Natural killer cell treated with Interleukin-12 subunit alpha and Interleukin-12 subunit beta and Interleukin-15 and Interleukin-18, amount 100 ng/mL, for 72 hours (primary cell): ENCODE data around the gene SLC22A9. TPM values are rescaled to one million over a fixed set of nuclear protein-coding genes. Genes with fewer than 3 reads are reported as not detected.
"Not testable (repeated sequence)": the region's sequence is repeated elsewhere in the genome, so short reads cannot be mapped to it uniquely, and the experiment has no call there.

ENCODE experiments used
- ATAC-seq, 2 donors: fragments of 150-1000 bp; cut with Tn5 transposase in 1 of 2; sonication (Bioruptor Pico), chemical (Tn5 transposase) in 1 of 2; 2 replicates each; pipeline ENCODE4 v1.10.0; 2021
- DNase-seq: peaks from one replicate; pipeline ENCODE4 v3.0.0; 2022; ENCODE audit warnings: low spot score
- H3K27ac Mint-ChIP-seq, 2 donors: 1 replicate in 1 of 2; 2 replicates in 1 of 2; pipeline ENCODE4 v1.8.0; 2022; ENCODE audit warnings: mixed read lengths in 2 of 2, mild to moderate bottlenecking in 1 of 2, moderate library complexity in 1 of 2
- H3K27me3 Mint-ChIP-seq, 2 donors: 1 replicate in 1 of 2; 2 replicates in 1 of 2; pipeline ENCODE4 v1.8.0; 2022; ENCODE audit warnings: mixed read lengths in 2 of 2
- H3K36me3 Mint-ChIP-seq: one replicate; pipeline ENCODE4 v1.8.0; 2022; ENCODE audit warnings: mixed read lengths
- H3K4me1 Mint-ChIP-seq, 2 donors: 1 replicate in 1 of 2; 2 replicates in 1 of 2; pipeline ENCODE4 v1.8.0; 2022; ENCODE audit warnings: low read depth in 2 of 2, mixed read lengths in 2 of 2, mild to moderate bottlenecking in 1 of 2
- H3K4me3 Mint-ChIP-seq: one replicate; pipeline ENCODE4 v1.8.0; 2022; ENCODE audit warnings: mixed read lengths
- H3K9me3 Mint-ChIP-seq: 2 replicates; pipeline ENCODE4 v1.8.0; 2022; ENCODE audit warnings: mixed read lengths
- total RNA-seq, 2 donors: library from RNA; stranded (reverse); gene quantifications; one replicate each; pipeline ENCODE4 v1.2.3, GENCODE V29; 2022

The SLC22A9 gene
- total RNA-seq, 2 donors from 2014 or later = not detected

DNA sequence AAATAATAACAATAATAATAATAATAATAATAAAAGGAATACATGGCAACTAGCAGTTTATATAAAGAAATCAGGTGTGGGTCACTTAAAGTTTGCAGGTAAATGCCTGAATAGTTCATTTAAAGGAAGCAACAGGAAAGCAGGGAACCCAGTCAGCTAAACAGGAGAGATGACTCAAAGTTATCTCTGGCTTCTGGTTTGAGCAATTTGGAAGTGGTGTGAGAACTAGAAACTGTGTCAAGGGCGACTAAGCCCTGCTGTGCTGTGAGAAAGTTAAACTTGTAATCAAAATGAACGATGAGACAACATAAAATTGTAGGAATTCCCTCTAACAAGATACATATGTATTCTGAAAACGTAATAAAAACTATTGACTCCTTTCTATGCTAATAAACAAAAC is 35.5 kb downstream of the SLC22A9 start:
- Mint-ChIP-seq H3K4me3 (no peak overlapping the region), H3K36me3 (no peaks in the 10 kb centered on the region), H3K27ac (no peak overlapping the region), H3K9me3 (no peaks in the 10 kb centered on the region), H3K27me3 (peaks cover 26 to 42% of the 10 kb centered on the region in 2 donors), H3K4me1 (no peaks in the 10 kb centered on the region)
- ATAC-seq (no peak), DNase-seq (no peak)

DNA sequence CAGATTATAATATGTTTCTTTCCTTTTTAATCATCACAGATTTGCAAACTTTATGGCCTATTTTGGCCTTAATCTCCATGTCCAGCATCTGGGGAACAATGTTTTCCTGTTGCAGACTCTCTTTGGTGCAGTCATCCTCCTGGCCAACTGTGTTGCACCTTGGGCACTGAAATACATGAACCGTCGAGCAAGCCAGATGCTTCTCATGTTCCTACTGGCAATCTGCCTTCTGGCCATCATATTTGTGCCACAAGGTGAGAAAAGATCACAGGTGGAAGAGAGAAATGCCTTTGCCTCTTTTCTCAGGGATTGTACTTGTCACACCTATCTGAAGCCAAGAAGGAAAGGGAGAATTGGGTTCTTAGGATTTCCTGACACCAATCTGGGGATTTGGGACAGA is 36.9 kb downstream of the SLC22A9 start:
- Mint-ChIP-seq H3K4me3 (no peak overlapping the region), H3K27me3 (peaks cover 21 to 29% of the 10 kb centered on the region in 2 donors), H3K36me3 (no peaks in the 10 kb centered on the region), H3K4me1 (no peaks in the 10 kb centered on the region), H3K27ac (no peak overlapping the region), H3K9me3 (no peaks in the 10 kb centered on the region)
- ATAC-seq (no peak), DNase-seq (no peak)

DNA sequence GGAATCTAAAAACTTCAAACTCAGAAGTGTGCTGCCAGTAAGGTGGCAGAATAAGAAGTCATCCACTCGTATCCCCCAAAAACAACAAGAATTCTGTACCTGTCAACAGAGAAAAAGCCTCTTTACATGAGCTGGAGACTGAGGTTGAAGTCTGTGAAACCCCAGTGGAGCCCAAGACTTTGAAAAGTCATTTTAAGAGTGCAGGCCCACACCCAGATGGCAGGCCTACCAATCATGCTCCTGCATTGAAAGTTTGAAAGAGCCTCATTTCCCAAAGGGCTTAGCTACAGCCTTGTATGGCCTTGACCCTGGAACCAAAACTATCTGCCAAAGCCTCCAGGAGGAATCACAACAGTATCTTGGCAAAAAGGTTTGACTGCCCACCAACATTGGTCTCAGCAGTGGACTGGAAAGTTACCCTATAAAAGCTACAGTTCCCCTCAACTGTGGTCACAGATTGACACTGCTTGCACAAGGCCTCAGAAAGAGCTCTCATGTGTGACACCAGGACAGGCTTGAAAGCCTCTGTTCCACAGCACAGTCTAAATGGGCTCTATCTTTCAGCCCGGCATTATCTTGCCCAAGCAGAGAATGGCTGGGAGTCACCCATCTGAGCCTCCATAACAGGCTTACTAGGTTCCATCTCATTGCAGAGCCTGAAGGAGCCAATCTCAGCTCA is 47.7 kb downstream of the SLC22A9 start:
- DNase-seq (no peak), ATAC-seq (no peak)
- H3K4me1 Mint-ChIP-seq = peaks cover 0 to 4% of the 10 kb centered on the region in 2 donors
- H3K9me3 Mint-ChIP-seq = no peaks in the 10 kb centered on the region
- H3K27ac Mint-ChIP-seq = no peak overlapping the region
- H3K4me3 Mint-ChIP-seq = no peak overlapping the region
- H3K36me3 Mint-ChIP-seq = no peaks in the 10 kb centered on the region
- peaks cover 21 to 41% of the 10 kb centered on the region in 2 donors for H3K27me3 Mint-ChIP-seq

DNA sequence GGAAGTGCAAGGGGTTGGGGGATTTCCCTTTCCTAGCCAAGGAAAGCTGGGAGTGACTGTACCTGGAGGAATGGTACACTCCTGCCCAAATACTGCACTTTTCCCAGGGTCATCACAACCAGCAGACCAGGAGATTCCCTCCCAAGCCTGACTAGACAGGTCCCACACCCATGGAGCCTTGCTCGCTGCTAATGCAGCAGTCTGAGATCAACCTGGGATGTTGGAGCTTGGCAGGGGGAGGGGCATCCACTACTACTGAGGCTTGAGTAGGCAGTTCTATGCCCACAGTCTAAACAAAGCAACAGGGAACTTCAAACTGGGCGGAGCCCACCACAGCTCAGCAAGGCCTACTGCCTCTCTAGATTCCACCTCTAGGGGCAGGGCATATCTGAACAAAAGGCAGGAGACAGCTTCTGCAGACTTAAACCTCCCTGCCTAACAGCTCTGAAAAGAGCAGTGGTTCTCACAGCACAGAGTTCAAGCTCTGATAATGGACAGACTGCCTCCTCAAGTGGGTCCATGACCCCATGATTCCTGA is 58.5 kb downstream of the SLC22A9 start:
- DNase-seq = no peak
- Mint-ChIP-seq H3K36me3 (no peaks in the 10 kb centered on the region), H3K27me3 (peaks cover 31 to 40% of the 10 kb centered on the region in 2 donors), H3K4me3 (no peak overlapping the region), H3K4me1 (no peaks in the 10 kb centered on the region), H3K27ac (no peak overlapping the region), H3K9me3 (no peaks in the 10 kb centered on the region)
- ATAC-seq = no peak

DNA sequence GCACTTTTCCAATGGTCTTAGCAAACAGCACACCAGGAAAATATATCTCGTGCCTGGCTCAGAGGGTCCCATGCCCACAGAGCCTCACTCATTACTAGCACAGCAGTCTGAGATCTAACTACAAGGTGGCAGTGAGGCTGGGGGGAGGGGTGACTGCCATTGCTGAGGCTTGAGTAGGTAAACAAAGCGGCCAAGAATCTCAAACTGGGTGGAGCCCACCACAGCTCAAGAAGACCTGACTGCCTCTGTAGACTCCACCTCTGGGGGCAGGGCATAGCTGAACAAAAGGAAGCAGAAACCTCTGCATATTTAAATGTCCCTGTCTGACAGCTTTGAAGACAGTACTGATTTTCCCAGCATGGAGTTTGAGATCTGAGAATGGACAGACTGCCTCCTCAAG is 61.1 kb downstream of the SLC22A9 start:
- peaks cover 40 to 56% of the 10 kb centered on the region in 2 donors for H3K27me3 Mint-ChIP-seq
- not testable (repeated sequence) for H3K36me3 Mint-ChIP-seq, H3K9me3 Mint-ChIP-seq, ATAC-seq, H3K4me3 Mint-ChIP-seq, H3K4me1 Mint-ChIP-seq, DNase-seq, H3K27ac Mint-ChIP-seq

DNA sequence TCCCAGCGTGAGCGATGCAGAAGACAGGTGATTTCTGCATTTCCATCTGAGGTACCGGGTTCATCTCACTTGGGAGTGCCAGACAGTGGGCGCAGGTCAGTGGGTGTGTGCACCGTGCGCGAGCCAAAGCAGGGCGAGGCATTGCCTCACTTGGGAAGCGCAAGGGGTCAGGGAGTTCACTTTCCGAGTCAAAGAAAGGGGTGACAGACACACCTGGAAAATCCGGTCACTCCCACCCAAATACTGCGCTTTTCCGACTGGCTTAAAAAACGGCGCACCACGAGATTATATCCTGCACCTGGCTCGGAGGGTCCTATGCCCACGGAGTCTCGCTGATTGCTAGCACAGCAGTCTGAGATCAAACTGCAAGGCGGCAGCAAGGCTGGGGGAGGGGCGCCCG is 65.8 kb downstream of the SLC22A9 start:
- peaks cover 36 to 41% of the 10 kb centered on the region in 2 donors for H3K27me3 Mint-ChIP-seq
- not testable (repeated sequence) for H3K4me3 Mint-ChIP-seq, H3K4me1 Mint-ChIP-seq, DNase-seq, H3K27ac Mint-ChIP-seq, ATAC-seq, H3K36me3 Mint-ChIP-seq, H3K9me3 Mint-ChIP-seq

DNA sequence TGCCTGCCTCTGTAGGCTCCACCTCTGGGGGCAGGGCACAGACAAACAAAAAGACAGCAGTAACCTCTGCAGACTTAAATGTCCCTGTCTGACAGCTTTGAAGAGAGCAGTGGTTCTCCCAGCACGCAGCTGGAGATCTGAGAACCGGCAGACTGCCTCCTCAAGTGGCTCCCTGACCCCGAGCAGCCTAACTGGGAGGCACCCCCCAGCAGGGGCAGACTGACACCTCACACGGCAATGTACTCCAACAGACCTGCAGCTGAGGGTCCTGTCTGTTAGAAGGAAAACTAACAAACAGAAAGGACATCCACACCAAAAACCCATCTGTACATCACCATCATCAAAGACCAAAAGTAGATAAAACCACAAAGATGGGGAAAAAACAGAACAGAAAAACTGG is 66.2 kb downstream of the SLC22A9 start:
- not testable (repeated sequence) for ATAC-seq, H3K9me3 Mint-ChIP-seq, DNase-seq, H3K4me3 Mint-ChIP-seq, H3K4me1 Mint-ChIP-seq, H3K36me3 Mint-ChIP-seq, H3K27ac Mint-ChIP-seq
- H3K27me3 Mint-ChIP-seq = peaks cover 36 to 41% of the 10 kb centered on the region in 2 donors

DNA sequence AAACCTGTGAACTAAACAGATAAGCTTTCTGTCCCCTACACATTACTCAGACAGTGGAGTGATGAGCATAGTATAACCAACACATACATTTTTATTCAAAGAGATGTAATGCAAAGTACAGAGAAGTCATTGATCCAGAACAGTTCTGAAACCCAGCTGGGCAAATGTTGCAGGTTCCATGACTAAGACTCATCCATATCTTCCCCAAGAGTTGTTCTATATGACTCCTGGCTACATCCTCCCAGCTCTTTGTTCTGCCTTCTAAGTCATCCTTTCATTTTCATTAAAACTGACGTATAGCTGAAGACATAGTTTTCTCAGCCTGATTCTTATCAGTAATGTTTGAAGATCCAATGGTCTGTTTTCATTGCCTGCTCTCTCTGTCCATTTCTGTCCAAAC is 74.1 kb downstream of the SLC22A9 start:
- no peaks in the 10 kb centered on the region for H3K36me3 Mint-ChIP-seq
- no peak overlapping the region for H3K4me3 Mint-ChIP-seq
- no peak for ATAC-seq
- H3K27ac Mint-ChIP-seq = no peak overlapping the region
- DNase-seq = no peak
- no peaks in the 10 kb centered on the region for H3K9me3 Mint-ChIP-seq
- peaks cover 12 to 17% of the 10 kb centered on the region in 2 donors for H3K4me1 Mint-ChIP-seq
- peaks cover 18 to 19% of the 10 kb centered on the region in 2 donors for H3K27me3 Mint-ChIP-seq

DNA sequence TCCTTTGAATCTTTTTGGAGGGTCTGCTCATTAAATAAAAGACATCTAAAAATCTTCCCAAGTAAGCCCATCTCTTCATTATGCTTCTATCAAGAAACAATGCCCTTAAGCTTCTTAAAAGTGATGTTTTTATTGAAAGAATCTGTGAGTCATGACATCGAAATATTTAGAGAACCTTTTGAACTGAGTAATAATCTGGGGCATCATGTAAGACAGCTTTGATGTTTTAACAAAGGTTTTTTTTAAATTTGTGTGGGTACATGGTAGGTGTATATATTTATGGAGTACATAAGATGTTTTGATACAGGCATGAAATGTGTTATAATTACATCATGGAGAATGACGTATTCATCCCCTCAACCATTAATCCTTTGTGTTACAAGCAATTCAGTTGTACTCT is 74.6 kb downstream of the SLC22A9 start:
- no peak for DNase-seq
- H3K4me1 Mint-ChIP-seq = peaks cover 12 to 17% of the 10 kb centered on the region in 2 donors
- ATAC-seq = no peak
- no peaks in the 10 kb centered on the region for H3K9me3 Mint-ChIP-seq
- no peak overlapping the region for H3K27ac Mint-ChIP-seq
- peaks cover 18 to 19% of the 10 kb centered on the region in 2 donors for H3K27me3 Mint-ChIP-seq
- no peaks in the 10 kb centered on the region for H3K36me3 Mint-ChIP-seq
- no peak overlapping the region for H3K4me3 Mint-ChIP-seq

DNA sequence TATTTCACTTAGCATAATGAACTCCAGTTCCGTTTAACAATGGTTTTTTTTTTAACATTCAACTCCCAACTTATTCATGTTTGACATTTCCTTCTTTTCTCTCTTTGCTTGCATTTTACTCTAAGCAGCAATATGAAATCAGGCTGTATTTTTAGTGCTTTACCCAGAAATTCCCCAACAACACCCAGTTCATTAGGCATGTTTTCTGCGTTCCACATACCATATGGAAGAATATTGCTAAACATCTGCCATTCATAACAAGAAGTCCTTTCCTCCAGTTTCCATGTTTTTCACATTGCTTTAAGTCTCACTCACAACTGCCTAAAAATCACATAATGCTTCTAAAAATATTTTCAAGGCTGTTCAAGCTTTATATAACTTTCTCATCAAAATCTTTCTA is 75.5 kb downstream of the SLC22A9 start:
- Mint-ChIP-seq H3K27me3 (peaks cover 21 to 22% of the 10 kb centered on the region in 2 donors), H3K4me1 (peaks cover 12 to 17% of the 10 kb centered on the region in 2 donors), H3K9me3 (no peaks in the 10 kb centered on the region), H3K27ac (no peak overlapping the region), H3K36me3 (no peaks in the 10 kb centered on the region), H3K4me3 (no peak overlapping the region)
- no peak for ATAC-seq
- no peak for DNase-seq

DNA sequence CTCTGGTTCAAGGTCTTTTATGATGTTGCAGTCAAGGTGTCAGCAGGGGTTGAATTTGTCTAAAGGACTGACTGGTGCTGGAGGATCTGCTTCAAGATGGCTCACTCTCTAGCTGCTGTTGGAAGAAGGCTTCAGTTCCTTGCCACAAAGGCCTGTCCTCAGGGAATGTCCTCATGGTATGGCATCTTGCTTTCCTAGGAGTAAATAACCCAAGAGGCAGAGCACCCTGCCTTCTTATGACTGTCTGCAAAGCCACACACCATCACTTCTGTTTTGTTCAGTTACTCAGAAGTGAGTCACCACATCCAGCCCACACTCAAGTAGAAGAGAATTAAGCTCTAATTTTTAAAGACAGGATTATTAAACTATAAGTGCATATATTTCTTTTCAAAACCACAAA is 76.1 kb downstream of the SLC22A9 start:
- Mint-ChIP-seq H3K4me1 (peaks cover 12 to 17% of the 10 kb centered on the region in 2 donors), H3K36me3 (no peaks in the 10 kb centered on the region), H3K27ac (no peak overlapping the region), H3K4me3 (no peak overlapping the region), H3K9me3 (no peaks in the 10 kb centered on the region), H3K27me3 (peaks cover 23 to 25% of the 10 kb centered on the region in 2 donors)
- ATAC-seq (no peak), DNase-seq (no peak)

DNA sequence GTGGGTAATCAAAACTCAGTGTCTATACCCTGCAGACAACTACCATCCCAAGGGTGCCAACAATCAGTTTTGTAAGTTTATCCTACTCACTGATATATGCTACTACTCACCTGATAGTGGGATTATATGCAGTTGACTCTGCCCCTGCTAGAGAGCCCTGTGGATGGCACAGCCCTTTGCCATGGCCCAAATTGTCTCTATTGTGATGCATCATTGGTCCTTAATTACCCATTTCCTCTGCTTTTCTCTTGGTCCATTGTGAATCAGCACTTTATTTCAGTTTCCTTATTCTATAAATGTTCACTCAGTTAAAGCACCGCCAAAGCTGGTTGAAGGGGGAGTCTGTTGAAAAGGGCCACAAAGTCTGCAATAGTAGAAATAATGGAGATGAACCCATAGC is 79.1 kb downstream of the SLC22A9 start:
- no peaks in the 10 kb centered on the region for H3K9me3 Mint-ChIP-seq
- H3K36me3 Mint-ChIP-seq = no peaks in the 10 kb centered on the region
- peaks cover 26 to 36% of the 10 kb centered on the region in 2 donors for H3K27me3 Mint-ChIP-seq
- no peak overlapping the region for H3K4me3 Mint-ChIP-seq
- H3K4me1 Mint-ChIP-seq = peaks cover 12 to 17% of the 10 kb centered on the region in 2 donors
- H3K27ac Mint-ChIP-seq = no peak overlapping the region
- DNase-seq (no peak), ATAC-seq (no peak)

DNA sequence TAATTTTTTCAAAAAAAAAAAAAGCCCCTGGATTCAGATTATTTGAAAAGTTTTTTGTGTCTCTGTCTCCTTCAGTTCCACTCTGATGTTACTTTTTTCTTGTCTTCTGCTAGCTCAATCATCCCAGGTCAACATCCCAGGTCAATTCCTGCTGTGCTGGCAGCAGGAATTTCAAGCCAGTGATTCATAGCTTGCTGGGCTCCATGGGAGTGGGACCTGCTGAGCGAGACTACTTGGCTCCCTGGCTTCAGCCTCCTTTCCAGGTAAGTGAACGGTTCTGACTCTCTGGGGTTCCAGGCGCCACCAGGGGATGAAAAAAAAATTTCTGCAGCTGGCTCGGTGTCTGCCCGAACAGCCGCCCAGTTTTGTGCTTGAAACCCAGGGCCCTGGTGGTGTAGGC is 90.0 kb downstream of the SLC22A9 start:
- Mint-ChIP-seq H3K36me3 (no peaks in the 10 kb centered on the region), H3K4me3 (no peak overlapping the region), H3K27ac (no peak overlapping the region), H3K27me3 (peaks cover 0 to 9% of the 10 kb centered on the region in 2 donors), H3K9me3 (no peaks in the 10 kb centered on the region), H3K4me1 (no peaks in the 10 kb centered on the region)
- ATAC-seq = no peak
- no peak for DNase-seq
